ENCODE measurements around the gene EGFL7.

The EGFL7 gene

GRCh38 chr9:136621019-136621733, 41.5 kb upstream of the EGFL7 start:
- no peaks in the 10 kb centered on the region for H3K9me3 Mint-ChIP-seq
- H3K27me3 Mint-ChIP-seq = peaks cover 15 to 24% of the 10 kb centered on the region in 2 donors
- H3K4me1 Mint-ChIP-seq = peaks cover 39 to 59% of the 10 kb centered on the region in 2 donors
- ATAC-seq (replicated peaks) (no peak), DNase-seq (no peak)
- H3K27ac Mint-ChIP-seq = no peak overlapping the region
- H3K36me3 Mint-ChIP-seq = no peaks in the 10 kb centered on the region
- no peak overlapping the region for H3K4me3 Mint-ChIP-seq

GRCh38 chr9:136621734-136622093, 41.0 kb upstream of the EGFL7 start:
- Mint-ChIP-seq H3K9me3 (no peaks in the 10 kb centered on the region), H3K4me1 (peaks cover 37 to 53% of the 10 kb centered on the region in 2 donors), H3K4me3 (no peak overlapping the region), H3K27ac (no peak overlapping the region), H3K36me3 (no peaks in the 10 kb centered on the region), H3K27me3 (peaks cover 15 to 24% of the 10 kb centered on the region in 2 donors)
- ATAC-seq (replicated peaks) (no peak), DNase-seq (no peak)

- no peak overlapping the region for H3K27ac Mint-ChIP-seq
- peaks cover 19 to 29% of the 10 kb centered on the region in 2 donors for H3K27me3 Mint-ChIP-seq
- peaks cover 34 to 46% of the 10 kb centered on the region in 2 donors for H3K4me1 Mint-ChIP-seq
- H3K4me3 Mint-ChIP-seq = no peak overlapping the region
- no peaks in the 10 kb centered on the region for H3K36me3 Mint-ChIP-seq
- no peak for DNase-seq
- no peak for ATAC-seq (replicated peaks)
- no peaks in the 10 kb centered on the region for H3K9me3 Mint-ChIP-seq
Measured at GRCh38 chr9:136622538-136622948, 40.2 kb upstream of the EGFL7 start.

- ATAC-seq (replicated peaks) = no peak
- no peaks in the 10 kb centered on the region for H3K36me3 Mint-ChIP-seq
- peaks cover 23 to 36% of the 10 kb centered on the region in 2 donors for H3K27me3 Mint-ChIP-seq
- H3K27ac Mint-ChIP-seq = no peak overlapping the region
- no peak for DNase-seq
- no peak overlapping the region for H3K4me3 Mint-ChIP-seq
- H3K9me3 Mint-ChIP-seq = no peaks in the 10 kb centered on the region
- peaks cover 30 to 42% of the 10 kb centered on the region in 2 donors for H3K4me1 Mint-ChIP-seq
Measured at GRCh38 chr9:136623016-136623841, 39.5 kb upstream of the EGFL7 start.

DNA sequence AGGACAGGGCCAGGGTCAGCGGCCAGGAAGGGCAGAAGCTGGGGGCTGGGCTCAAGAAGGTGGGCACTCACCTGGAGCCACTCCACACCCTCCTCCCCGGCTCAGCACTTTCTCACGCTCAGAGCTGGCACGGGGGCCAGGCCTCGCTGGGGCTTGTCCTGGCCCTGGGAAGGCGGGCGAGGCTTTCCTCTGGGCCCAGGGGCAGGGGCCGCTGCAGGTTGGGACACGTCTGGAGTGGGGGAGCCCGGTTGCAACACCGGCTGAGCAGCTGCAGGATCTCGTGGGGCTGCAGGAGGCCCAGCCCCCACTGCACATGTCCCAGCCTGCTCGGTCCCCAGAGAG, 38.9 kb upstream of the EGFL7 start:
- no peak for ATAC-seq (replicated peaks)
- DNase-seq = no peak
- H3K9me3 Mint-ChIP-seq = no peaks in the 10 kb centered on the region
- no peaks in the 10 kb centered on the region for H3K36me3 Mint-ChIP-seq
- no peak overlapping the region for H3K27ac Mint-ChIP-seq
- H3K4me3 Mint-ChIP-seq = no peak overlapping the region
- peaks cover 26 to 41% of the 10 kb centered on the region in 2 donors for H3K27me3 Mint-ChIP-seq
- peaks cover 24 to 38% of the 10 kb centered on the region in 2 donors for H3K4me1 Mint-ChIP-seq

DNA sequence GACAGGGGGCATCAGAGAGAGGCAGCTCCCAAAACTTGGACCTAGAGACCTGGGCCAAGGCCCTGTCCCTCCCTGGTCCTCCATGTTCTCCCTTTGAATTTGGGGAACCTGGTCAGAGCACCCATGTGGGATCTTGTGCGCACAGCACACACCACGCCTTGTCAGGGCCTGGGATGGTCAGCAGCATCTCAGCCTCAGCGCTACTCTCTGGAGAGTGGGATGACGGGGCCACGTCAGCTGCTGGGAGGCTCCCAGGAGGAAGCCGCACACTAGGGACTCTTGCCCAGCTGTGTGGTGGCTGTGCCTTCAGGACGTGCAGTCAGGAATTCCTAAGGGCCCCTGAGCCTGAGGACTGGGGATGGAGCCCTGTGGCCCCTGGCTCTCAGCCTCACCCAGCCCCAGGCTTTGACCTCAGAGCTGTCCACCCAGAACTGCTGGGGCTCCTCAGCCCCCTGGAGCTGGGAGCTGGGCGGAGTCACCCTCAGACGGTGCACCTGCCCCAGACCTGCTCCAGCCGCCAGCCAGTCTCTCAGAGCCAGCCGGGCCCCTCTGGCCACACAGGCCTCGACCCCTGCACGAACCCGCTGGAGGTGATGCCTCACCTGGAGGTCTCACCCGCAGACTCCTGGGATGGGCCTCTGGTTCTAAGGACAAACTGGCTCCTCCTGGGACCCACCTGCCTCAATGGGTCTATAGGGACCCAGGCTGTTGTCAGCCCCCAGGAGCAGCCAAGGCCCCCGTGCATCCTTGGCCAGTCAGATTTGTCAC, 38.3 kb upstream of the EGFL7 start:
- Mint-ChIP-seq H3K4me3 (no peak overlapping the region), H3K4me1 (peaks cover 19 to 33% of the 10 kb centered on the region in 2 donors), H3K36me3 (no peaks in the 10 kb centered on the region), H3K27ac (no peak overlapping the region), H3K27me3 (peaks cover 29 to 46% of the 10 kb centered on the region in 2 donors), H3K9me3 (no peaks in the 10 kb centered on the region)
- DNase-seq (no peak), ATAC-seq (replicated peaks) (no peak)

DNA sequence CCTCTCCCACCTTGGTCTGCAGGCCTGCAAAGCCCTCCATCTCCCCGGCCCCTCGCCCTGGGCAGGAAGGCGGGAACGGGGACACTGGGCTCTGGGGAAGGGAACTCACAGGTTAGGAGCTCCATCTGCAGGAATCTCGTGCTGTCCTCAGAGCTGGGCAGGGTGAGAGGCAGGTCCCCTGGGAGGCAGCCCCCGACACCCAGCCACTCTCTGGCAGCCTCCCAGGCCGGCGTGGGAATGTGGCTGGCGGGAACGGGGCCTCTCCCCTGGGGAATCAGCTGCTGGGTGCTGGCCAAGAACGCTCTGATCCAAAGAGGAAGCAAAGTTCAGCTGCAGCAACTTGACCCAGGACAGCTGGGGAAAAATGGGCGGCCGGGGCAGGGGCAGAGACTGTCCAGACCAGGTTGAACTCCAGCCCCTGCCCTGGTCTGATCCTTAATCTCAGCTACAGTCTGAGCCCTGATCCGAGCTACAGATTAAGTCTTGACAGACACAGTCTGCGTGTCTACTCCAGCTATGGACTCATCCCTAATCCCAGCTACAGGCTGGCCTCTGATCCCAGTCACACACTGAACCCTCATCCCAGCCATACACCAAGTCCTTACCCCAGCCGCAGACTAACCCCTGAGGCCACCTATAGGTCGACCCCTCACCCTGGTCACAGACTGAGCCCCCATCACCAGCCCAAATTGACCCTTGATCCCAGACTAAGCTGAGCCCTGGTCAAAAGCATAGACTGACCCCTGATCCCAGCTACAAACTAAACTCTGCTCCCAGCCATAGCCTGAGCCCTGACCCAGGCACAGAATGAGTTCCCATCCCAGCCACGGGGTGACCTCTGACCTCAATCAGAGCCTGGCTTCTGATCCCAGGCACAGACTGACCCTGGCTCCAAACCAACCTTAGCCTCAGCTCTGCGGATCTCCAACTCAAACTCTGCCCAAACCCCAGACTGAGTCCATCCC, 37.3 kb upstream of the EGFL7 start:
- ATAC-seq (replicated peaks) (no peak), DNase-seq (no peak)
- no peaks in the 10 kb centered on the region for H3K36me3 Mint-ChIP-seq
- H3K27ac Mint-ChIP-seq = no peak overlapping the region
- no peaks in the 10 kb centered on the region for H3K9me3 Mint-ChIP-seq
- peaks cover 38 to 56% of the 10 kb centered on the region in 2 donors for H3K27me3 Mint-ChIP-seq
- peaks cover 20 to 23% of the 10 kb centered on the region in 2 donors for H3K4me1 Mint-ChIP-seq
- no peak overlapping the region for H3K4me3 Mint-ChIP-seq

- Mint-ChIP-seq H3K9me3 (no peaks in the 10 kb centered on the region), H3K27ac (no peak overlapping the region), H3K4me3 (no peak overlapping the region), H3K27me3 (peaks cover 38 to 56% of the 10 kb centered on the region in 2 donors), H3K4me1 (peaks cover 20 to 23% of the 10 kb centered on the region in 2 donors), H3K36me3 (no peaks in the 10 kb centered on the region)
- ATAC-seq (replicated peaks) (no peak), DNase-seq (no peak)
Measured at GRCh38 chr9:136626066-136626725, 36.5 kb upstream of the EGFL7 start.

DNA sequence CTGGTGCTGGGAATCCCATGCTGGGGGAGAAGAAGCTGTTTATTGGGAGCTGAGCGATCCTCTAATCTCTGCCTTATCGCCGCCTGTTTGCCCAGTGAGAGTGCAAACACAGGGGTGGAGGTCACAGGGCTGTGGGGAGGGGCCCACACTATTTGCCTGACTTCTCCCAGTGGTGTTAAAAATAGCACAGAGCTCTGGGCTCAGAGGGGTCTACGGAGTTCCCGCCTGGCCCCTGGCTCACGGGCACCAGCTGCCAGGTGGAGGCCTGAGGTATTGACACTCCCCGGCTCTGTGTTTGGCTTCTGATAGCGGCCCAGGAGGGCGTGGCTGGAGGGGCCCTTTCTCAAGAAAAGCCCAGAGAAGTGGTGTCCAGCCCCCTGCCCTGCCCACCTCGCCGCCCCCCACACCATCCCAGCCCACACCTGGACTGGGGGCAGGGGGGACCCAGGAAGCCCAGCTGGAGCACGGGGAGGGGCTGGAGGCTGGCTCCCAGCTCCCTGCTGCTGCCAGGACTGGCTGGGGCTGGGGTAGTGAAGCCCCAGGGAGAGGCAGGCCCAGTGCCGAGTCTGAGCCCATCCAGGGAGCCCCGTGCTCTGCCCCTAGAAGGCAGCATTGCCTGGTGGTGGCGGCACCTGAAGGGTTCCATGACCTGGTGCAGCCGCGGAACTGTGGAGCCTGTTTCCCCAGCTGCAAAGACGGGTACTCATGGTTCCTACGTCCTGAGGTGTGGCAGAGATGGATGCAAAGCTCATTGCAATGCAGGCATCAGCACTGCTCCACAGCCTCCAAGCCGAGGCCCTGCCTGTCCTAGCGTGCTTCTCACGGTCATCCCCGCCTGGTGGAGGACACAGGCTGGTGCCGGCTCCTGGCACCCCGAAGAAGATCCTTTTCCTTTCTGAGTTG, 35.7 kb upstream of the EGFL7 start:
- ATAC-seq (replicated peaks) (no peak), DNase-seq (no peak)
- H3K4me3 Mint-ChIP-seq = no peak overlapping the region
- no peak overlapping the region for H3K27ac Mint-ChIP-seq
- H3K4me1 Mint-ChIP-seq = peaks cover 20 to 23% of the 10 kb centered on the region in 2 donors
- no peaks in the 10 kb centered on the region for H3K36me3 Mint-ChIP-seq
- no peaks in the 10 kb centered on the region for H3K9me3 Mint-ChIP-seq
- peaks cover 38 to 55% of the 10 kb centered on the region in 2 donors for H3K27me3 Mint-ChIP-seq

GRCh38 chr9:136627703-136628102, 35.0 kb upstream of the EGFL7 start:
- no peak overlapping the region for H3K27ac Mint-ChIP-seq

DNA sequence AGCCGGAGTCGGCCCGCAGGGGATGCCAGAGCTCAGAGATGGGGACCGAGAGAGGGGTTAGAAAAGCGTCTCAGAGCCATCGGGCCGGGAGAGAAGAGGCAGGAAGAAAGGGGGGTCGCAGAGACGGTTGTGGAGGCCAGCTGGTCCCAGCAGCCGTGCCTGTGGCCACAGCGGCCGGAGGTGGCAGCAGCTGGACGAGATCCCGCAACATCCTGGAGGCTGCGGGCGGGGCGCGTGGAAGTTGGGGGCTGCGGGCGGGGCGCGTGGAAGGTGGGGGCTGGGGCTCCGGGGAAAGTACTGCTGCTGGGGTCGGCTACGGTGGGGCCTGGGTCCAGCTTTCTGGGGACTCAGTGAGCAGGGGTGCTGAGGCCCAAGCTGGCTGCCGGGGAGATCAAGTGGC, 34.4 kb upstream of the EGFL7 start:
- no peak overlapping the region for H3K27ac Mint-ChIP-seq
- no peak overlapping the region for H3K4me3 Mint-ChIP-seq
- peaks cover 32 to 47% of the 10 kb centered on the region in 2 donors for H3K27me3 Mint-ChIP-seq
- no peaks in the 10 kb centered on the region for H3K9me3 Mint-ChIP-seq
- ATAC-seq (replicated peaks) (no peak), DNase-seq (no peak)
- no peaks in the 10 kb centered on the region for H3K36me3 Mint-ChIP-seq
- H3K4me1 Mint-ChIP-seq = peaks cover 16 to 18% of the 10 kb centered on the region in 2 donors

More at GRCh38 chr9:136627703-136628102, 35.0 kb upstream of the EGFL7 start:
- no peaks in the 10 kb centered on the region for H3K36me3 Mint-ChIP-seq
- ATAC-seq (replicated peaks) (no peak), DNase-seq (no peak)
- peaks cover 34 to 50% of the 10 kb centered on the region in 2 donors for H3K27me3 Mint-ChIP-seq
- no peaks in the 10 kb centered on the region for H3K9me3 Mint-ChIP-seq
- H3K4me1 Mint-ChIP-seq = peaks cover 17 to 18% of the 10 kb centered on the region in 2 donors
- H3K4me3 Mint-ChIP-seq = no peak overlapping the region

- H3K4me3 Mint-ChIP-seq = no peak overlapping the region
Measured at GRCh38 chr9:136629001-136629878, 33.5 kb upstream of the EGFL7 start.

More at GRCh38 chr9:136629001-136629878, 33.5 kb upstream of the EGFL7 start:
- ATAC-seq (replicated peaks) = no peak
- Mint-ChIP-seq H3K9me3 (no peaks in the 10 kb centered on the region), H3K36me3 (no peaks in the 10 kb centered on the region), H3K27me3 (peaks cover 31 to 45% of the 10 kb centered on the region in 2 donors), H3K4me1 (peaks cover 15 to 18% of the 10 kb centered on the region in 2 donors), H3K27ac (no peak overlapping the region)
- no peak for DNase-seq
